ENCODE data around the gene SESN1. TPM values are rescaled to one million over a fixed set of nuclear protein-coding genes. Genes with fewer than 3 reads are reported as not detected.

The SESN1 gene
- total RNA-seq, 1 experiment from 2014 or later = 30.2 TPM

DNA sequence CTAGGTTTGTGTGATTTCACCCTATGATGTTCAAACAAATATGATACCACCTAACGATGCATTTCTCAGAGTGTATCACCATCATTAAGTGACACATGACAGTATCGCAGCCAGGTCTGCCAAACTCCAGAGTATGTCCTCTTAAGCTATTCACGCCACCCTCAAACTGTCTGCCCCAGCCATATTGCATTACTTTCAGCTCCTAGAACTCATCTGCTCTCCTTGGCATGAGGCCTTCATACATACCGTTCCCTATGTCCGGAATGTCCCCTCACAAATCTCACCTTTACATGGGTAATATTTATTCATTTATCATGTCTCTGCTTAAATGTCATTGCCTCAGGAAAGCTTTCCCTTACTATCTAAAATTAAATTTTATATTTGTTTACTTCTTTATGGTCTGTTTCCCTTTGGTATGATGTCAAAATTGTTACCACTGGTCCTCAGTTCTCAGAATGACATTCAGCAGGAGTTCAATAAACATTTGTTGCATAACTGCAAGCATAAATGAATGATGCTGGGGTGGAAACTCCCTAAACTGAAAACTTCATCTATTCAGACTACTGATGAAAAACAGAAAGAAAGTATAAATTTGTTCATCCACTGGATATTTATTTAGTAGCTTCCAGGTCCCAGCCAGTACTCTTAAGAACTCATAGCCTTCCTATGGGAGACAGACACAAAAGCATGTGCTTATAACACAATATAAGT, 3.2 kb downstream of the SESN1 start:
- Mint-ChIP-seq H3K4me1 (peaks cover 38% of the 10 kb centered on the region), H3K36me3 (no peaks in the 10 kb centered on the region), H3K4me3 (no peak overlapping the region), H3K27me3 (ENCODE audit: low read depth) (no peaks in the 10 kb centered on the region), H3K27ac (no peak overlapping the region), H3K9me3 (no peaks in the 10 kb centered on the region)
- ChIA-PET CTCF (no interaction called here), POLR2A (no interaction called here)
- ATAC-seq = no peak
- no peak for TF ChIP-seq HMGXB4 (CRISPR knock-in tag; IDR thresholded peaks at IDR 0.05)
- TF ChIP-seq FOXK1 (CRISPR knock-in tag; IDR thresholded peaks at IDR 0.05) = no peak
- TF ChIP-seq RORB (CRISPR knock-in tag; IDR thresholded peaks at IDR 0.05) = no peak
- TF ChIP-seq ZBTB21 (CRISPR knock-in tag; IDR thresholded peaks at IDR 0.05; ENCODE audit: borderline replicate concordance) = no peak
- no peak for TF ChIP-seq ZNF263 (CRISPR knock-in tag; IDR thresholded peaks at IDR 0.05; ENCODE audit: low read depth)
- TF ChIP-seq NR3C1 (CRISPR knock-in tag; conservative IDR thresholded peaks at IDR 0.05; ENCODE audit: low read depth) = no peak
- no peak for TF ChIP-seq ELF4 (CRISPR knock-in tag; IDR thresholded peaks at IDR 0.05; ENCODE audit: low read depth)
- no peak for TF ChIP-seq CREM (CRISPR knock-in tag; IDR thresholded peaks at IDR 0.05)
- TF ChIP-seq ZNF232 (CRISPR knock-in tag; IDR thresholded peaks at IDR 0.05) = no peak
- TF ChIP-seq ATF3 (CRISPR knock-in tag; conservative IDR thresholded peaks at IDR 0.05) = no peak
- TF ChIP-seq ETV6 (CRISPR knock-in tag; IDR thresholded peaks at IDR 0.05) = no peak
- TF ChIP-seq, protein P1, sequence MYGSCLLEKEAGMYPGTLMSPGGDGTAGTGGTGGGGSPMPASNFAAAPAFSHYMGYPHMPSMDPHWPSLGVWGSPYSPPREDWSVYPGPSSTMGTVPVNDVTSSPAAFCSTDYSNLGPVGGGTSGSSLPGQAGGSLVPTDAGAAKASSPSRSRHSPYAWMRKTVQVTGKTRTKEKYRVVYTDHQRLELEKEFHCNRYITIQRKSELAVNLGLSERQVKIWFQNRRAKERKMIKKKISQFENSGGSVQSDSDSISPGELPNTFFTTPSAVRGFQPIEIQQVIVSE (CRISPR knock-in tag; IDR thresholded peaks at IDR 0.05; ENCODE audit: borderline replicate concordance) = no peak
- TF ChIP-seq JAZF1 (CRISPR knock-in tag; IDR thresholded peaks at IDR 0.05) = no peak
- no peak for TF ChIP-seq CREB1 (CRISPR knock-in tag; IDR thresholded peaks at IDR 0.05)
- no peak for TF ChIP-seq CBFB (CRISPR knock-in tag; IDR thresholded peaks at IDR 0.05; ENCODE audit: low read depth)
- no peak for TF ChIP-seq GRHL2 (CRISPR knock-in tag; IDR thresholded peaks at IDR 0.05; ENCODE audit: insufficient replicate concordance, severe bottlenecking)
- TF ChIP-seq, protein P2, sequence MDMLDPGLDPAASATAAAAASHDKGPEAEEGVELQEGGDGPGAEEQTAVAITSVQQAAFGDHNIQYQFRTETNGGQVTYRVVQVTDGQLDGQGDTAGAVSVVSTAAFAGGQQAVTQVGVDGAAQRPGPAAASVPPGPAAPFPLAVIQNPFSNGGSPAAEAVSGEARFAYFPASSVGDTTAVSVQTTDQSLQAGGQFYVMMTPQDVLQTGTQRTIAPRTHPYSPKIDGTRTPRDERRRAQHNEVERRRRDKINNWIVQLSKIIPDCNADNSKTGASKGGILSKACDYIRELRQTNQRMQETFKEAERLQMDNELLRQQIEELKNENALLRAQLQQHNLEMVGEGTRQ (CRISPR knock-in tag; IDR thresholded peaks at IDR 0.05) = no peak
- TF ChIP-seq, protein P3, sequence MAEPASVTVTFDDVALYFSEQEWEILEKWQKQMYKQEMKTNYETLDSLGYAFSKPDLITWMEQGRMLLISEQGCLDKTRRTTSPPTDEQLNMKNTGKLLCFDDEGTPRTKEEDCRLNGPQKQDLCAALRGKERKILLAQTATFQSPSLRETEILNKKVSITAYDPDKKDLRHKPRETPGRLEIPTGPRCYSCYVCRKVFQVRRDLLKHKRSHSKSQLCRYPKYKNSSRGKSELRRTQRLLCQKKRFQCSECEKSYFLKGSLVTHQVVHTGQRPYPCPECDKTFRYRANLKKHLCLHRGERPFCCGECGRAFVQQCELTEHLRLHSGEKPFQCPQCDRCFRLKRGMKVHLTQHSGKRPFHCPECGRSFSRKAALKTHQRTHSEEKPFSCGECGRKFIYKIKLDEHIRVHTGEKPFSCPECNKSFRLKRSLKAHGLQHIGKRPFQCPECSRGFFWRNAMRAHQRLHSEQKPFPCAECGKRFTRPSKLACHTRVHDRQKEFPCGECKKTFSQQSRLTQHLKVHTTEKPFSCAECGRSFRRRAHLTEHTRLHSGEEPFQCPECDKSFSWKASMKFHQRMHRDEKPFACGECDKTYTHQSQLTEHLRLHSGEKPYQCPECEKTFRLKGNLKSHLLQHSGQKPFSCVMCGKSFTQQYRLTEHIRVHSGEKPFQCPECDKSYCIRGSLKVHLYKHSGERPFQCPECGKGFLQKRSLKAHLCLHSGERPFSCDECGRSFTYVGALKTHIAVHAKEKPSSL (CRISPR knock-in tag; conservative IDR thresholded peaks at IDR 0.05) = no peak
- no peak for TF ChIP-seq SMAD3 (CRISPR knock-in tag; IDR thresholded peaks at IDR 0.05; ENCODE audit: borderline replicate concordance)
- DNase-seq (ENCODE audit: low spot score) = no peak

DNA sequence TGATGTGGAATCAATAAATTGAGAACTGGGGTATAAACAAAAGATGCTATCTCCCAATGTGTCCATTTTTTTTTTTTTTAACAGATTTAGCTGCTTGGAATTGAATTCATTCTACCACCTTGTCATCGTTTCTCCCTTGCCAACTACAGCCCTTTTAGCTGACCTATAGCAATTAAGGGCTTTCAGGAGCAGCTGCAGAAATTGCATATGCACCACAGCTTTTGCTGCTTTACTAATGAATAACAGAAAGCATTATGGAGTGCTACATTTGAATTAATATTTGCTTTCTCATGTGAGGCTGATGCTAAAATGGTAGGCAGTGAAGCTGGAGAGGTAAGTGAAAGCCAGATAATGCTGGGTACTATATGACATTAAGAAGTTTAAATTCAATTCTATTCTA, 5.7 kb downstream of the SESN1 start:
- ATAC-seq = no peak
- DNase-seq (ENCODE audit: low spot score) = no peak
- Mint-ChIP-seq H3K36me3 (no peaks in the 10 kb centered on the region), H3K27me3 (ENCODE audit: low read depth) (no peaks in the 10 kb centered on the region), H3K4me1 (peaks cover 31% of the 10 kb centered on the region), H3K9me3 (no peaks in the 10 kb centered on the region), H3K4me3 (no peak overlapping the region), H3K27ac (no peak overlapping the region)
- ChIA-PET CTCF (no interaction called here), POLR2A (interaction anchor here (0.6 kb wide), 1 partner anchor 196 kb away, joined by 3 read pairs; no protein-coding TSS in a partner anchor)
- TF ChIP-seq STAT6 (CRISPR knock-in tag; conservative IDR thresholded peaks at IDR 0.05; ENCODE audit: low read depth) (no peak), SP1 (CRISPR knock-in tag; conservative IDR thresholded peaks at IDR 0.05) (no peak), ZNF281 (CRISPR knock-in tag; IDR thresholded peaks at IDR 0.05) (no peak), IRF2 (CRISPR knock-in tag; IDR thresholded peaks at IDR 0.05; ENCODE audit: borderline replicate concordance, low read depth) (no peak), ZNF423 (CRISPR knock-in tag; IDR thresholded peaks at IDR 0.05) (no peak), ELF4 (CRISPR knock-in tag; IDR thresholded peaks at IDR 0.05; ENCODE audit: low read depth) (no peak), JUN (CRISPR knock-in tag; IDR thresholded peaks at IDR 0.05) (no peak)
